Stimulated activated CD8-positive, alpha-beta memory T cell treated with anti-CD3 and anti-CD28 coated beads, Interleukin-2, amount 100 ng/mL, for 1 hour (primary cell): ENCODE measurements around the gene FAM53A.
"Not testable (repeated sequence)": the region's sequence is repeated elsewhere in the genome, so short reads cannot be mapped to it uniquely, and the experiment has no call there.

Experiments used
- DNase-seq, 2 donors: peaks; one replicate each; pipeline ENCODE4 v3.0.0-alpha.2; 2020; ENCODE audit warnings: low read depth in 2 of 2

Gene FAM53A

GRCh38 chr4:1659104-1660043 lies 24.7 kb downstream of the FAM53A start:
- no peak for DNase-seq

DNA sequence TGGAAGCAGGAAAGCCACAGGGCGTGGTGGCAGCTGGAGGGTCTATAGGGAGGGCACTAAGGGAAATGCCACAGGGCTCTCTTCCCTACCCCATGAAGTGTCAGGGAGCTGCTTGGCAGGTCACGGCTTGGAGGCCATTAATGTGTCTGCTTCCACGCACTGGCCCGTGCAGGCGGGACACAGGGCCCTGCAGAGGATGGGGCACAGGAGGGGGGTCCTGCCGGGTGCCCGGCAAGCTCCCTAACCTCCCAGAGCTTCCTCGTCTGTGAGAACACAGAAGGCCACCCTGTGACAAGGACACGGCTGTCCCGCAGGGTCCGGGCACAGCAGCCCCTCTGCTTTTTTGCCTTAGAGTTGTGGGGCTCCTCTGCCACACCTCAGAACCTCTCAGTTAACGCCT lies 25.5 kb downstream of the FAM53A start:
- DNase-seq = no peak

GRCh38 chr4:1658146-1658545 lies 26.0 kb downstream of the FAM53A start:
- no peak for DNase-seq

DNA sequence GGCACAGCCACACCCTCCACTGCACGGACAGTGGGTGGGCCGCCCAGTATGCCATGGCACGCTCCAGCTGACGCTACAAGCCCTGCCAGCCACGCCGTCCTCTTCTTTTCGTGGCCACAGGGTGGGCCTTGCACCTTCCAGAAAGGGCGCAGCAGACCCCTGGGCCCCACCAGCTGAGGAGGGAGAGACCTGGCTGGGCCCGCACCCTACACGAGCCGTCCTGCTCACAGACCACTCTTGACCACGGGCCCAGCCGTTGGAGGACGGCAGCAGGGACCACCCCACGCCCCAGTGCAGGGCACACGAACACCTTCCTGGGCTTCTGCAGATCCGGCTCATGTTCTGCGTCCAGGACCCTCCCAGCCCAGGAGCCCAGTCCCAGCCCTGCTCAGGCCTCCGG lies 27.1 kb downstream of the FAM53A start:
- DNase-seq = no peak

- no peak for DNase-seq
These were observed 28.0 kb downstream of the FAM53A start for GRCh38 chr4:1656132-1656531.

GRCh38 chr4:1655676-1656075 lies 28.4 kb downstream of the FAM53A start:
- no peak for DNase-seq

DNA sequence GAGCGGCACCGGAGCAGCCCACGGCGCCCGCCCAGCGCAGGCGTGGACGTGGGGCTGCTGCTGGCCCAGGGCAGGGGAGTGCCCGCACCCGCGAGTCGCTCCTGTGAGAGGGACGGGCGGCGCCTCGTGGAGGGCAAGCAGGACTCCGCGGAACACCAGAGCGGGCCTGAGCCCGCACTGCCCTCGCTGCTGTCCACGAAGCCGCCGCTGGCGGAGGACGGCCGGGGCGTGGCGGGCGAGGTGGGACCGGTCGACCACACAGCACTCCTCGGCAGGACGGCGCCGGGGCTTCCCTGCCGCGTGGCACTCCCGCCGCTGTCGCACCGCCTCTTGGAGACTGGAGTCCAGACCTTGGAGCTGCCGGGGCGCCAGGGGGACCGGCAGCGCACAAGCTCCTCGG lies 29.0 kb downstream of the FAM53A start:
- DNase-seq = no peak

- no peak for DNase-seq
These were observed 29.7 kb downstream of the FAM53A start for GRCh38 chr4:1654216-1654955.

GRCh38 chr4:1653776-1654175 lies 30.3 kb downstream of the FAM53A start:
- DNase-seq = no peak

DNA sequence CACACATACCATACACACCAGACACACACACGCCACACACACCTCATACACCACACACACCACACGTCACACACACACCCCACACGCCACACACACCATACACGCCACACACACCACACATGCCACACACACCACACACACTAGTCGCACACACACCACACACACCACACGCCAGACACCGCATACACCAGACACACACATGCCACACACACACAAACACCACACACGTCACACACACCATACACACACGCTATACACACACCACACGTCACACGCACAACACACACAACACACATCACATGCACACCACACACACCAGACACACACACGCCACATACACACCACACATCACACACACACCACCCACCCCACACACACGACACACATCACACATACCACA lies 32.0 kb downstream of the FAM53A start:
- no peak for DNase-seq

DNA sequence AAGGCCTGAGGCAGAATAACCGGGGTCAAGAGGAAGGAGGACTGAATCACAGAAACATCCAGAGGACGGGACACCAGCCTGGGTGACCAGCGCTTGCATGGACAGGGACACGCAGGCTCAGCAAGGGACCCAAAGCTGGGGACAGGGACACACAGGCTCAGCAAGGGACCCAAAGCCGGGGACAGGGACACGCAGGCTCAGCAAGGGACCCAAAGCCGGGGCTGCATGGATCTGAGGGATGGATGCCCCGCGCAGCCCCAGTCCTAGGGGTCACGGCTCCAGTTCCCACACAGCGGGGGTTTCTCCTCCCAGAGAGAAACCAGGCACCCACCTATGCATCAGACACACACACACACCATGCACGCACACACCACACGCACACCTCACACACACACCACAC lies 32.5 kb downstream of the FAM53A start:
- DNase-seq = no peak

- no peak for DNase-seq
These were observed 35.2 kb downstream of the FAM53A start for GRCh38 chr4:1648962-1649361.

DNA sequence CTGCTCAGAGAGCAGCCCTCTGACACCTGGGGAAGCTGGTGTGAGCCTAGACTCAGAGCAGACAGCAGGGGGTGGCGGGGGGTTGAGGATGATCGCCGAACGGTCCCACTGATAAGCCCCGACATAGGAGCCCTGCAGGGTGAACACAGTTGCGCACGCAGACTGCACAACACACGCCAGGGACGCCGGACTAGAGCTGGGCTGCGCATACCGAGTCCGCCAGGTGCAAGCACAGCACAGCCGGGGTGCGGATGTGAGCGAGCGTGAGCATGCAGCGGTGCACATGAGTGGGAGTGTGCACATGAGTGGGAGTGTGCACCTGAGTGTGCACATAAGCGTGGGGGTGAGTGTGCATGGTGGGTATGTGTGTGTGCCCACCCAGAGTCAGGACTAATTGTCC lies 36.7 kb downstream of the FAM53A start:
- DNase-seq = no peak

- no peak for DNase-seq
These were observed 37.4 kb downstream of the FAM53A start for GRCh38 chr4:1646690-1647089.

DNA sequence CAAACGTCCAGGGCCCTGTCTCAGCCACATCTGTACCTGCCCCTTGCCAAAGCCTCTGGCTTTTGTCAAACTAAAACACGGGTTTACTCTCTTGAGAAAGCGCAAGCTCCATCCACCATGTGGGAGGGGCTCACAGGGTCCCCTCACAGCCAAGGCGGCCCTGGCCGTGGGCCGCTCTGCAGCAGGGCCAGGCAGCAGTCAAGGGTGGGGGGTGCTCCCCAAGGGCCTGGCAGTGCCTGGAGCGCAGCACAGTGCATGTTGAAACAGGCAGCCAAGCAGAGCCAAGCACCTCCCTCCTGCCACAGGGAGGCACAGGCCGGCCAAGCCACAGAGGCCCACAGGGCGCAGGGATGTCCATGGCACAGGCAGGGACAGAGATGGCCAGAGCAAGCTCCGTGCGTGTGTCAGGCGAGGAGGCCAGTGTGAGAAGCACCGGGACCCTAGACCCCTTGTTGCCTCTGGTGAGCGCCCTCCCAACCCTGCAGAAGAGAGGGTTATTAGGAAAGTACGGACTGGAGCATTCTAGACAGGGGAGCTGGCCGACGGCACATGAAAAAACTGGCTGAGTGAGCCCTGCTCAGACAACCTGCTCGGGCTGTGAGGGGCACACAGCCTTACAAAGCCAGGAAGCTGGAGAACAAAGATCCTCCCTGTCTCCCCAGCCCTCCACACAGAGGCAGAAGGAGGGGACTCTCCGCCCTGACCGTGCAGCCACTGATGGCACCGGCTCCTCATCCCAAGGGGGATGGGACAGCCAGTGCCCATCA lies 39.0 kb downstream of the FAM53A start:
- DNase-seq = no peak

DNA sequence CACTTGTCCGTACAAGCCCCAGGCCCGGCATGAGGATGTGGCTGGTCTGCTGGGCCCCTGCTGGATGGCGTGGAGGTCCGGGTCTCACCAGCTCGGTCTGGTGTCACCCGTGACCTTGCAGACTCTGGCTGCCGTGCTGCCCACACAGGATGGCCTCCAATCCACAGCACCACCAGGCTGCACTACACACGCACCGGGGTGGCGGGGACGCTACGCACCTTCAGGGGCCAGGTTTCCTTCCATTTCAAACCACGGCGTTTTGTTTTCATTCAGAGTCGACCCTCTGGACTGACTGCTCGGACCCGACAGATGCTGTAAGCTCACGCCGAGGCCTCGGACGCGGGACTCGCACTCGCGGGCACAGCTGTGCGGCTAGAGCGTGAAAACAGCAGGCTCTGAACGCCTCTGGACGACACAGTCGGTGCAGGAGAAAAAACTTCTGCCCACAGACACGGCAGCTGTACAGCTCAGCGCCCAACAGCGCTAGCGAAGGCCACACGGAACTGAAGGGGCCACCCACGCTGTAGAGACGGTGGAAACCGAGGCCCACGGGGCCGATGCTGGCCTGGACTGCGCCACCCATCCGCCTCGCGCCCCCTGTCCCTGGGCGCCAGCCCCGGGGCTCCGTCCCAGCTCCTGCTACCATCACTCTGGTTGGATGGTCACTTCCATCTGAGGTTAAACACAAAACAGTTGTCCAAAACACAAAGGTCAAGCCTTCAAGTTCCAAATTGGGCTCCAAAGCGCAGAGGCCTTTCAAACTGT lies 40.0 kb downstream of the FAM53A start:
- DNase-seq = no peak

- no peak for DNase-seq
These were observed 41.7 kb downstream of the FAM53A start for GRCh38 chr4:1642196-1642951.

- no peak for DNase-seq
These were observed 42.4 kb downstream of the FAM53A start for GRCh38 chr4:1641671-1642070.

DNA sequence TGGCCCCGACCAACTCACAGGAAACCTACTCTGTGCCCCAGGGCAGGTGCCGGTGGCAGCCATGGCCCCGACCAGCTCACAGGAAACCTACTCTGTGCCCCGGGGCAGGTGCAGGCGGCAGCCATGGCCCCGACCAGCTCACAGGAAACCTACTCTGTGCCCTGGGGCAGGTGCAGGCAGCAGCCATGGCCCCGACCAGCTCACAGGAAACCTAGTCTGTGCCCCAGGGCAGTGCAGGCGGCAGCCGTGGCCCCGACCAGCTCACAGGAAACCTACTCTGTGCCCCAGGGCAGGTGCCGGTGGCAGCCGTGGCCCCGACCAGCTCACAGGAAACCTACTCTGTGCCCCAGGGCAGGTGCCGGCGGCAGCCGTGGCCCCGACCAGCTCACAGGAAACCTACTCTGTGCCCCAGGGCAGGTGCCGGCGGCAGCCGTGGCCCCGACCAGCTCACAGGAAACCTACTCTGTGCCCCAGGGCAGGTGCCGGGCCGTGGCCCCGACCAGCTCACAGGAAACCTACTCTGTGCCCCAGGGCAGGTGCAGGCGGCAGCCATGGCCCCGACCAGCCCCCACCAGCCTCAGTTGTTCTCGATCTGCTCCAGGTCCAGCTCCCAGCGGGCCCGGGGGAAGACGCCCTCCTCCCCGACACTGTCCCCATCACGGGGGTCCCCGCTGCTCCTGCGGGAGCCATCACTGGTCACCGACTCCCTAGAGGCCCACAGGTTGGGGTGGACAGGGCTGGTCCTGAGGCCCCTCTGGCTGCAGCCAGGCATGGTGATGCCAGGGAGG lies 43.2 kb downstream of the FAM53A start:
- not testable (repeated sequence) for DNase-seq

DNA sequence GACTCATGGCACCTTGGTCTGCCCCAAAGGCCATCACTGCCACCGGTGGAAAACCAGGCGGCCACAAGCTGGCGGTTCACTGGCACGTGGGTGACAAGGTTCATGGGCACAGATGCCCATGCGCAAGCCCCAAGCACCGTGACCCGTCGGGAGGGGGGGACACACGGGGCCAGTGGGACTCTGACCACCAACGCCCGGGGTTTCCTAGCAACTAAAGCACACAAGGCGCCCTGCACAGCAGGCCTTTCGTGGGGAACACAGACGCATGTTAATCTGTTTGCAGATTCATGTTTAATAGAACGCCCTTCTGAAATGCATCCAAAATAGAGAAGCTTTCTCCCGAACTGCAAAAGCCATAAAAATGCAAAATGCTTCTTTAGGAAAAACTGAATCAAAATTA lies 43.9 kb downstream of the FAM53A start:
- no peak for DNase-seq
